C4-2B (cell line): ENCODE measurements around the gene SEMG2.

Source experiments
- ZFX ChIP-seq: fragments of 450-650 bp; IDR thresholded peaks from 2 replicates; pipeline ENCODE4 v1.6.1; 2017
- TF ChIP-seq, protein P1 (sequence below): fragments of 450-650 bp; conservative IDR thresholded peaks from 2 replicates; pipeline ENCODE4 v1.5.1; 2017; ENCODE audit warnings: mild to moderate bottlenecking

DNA sequence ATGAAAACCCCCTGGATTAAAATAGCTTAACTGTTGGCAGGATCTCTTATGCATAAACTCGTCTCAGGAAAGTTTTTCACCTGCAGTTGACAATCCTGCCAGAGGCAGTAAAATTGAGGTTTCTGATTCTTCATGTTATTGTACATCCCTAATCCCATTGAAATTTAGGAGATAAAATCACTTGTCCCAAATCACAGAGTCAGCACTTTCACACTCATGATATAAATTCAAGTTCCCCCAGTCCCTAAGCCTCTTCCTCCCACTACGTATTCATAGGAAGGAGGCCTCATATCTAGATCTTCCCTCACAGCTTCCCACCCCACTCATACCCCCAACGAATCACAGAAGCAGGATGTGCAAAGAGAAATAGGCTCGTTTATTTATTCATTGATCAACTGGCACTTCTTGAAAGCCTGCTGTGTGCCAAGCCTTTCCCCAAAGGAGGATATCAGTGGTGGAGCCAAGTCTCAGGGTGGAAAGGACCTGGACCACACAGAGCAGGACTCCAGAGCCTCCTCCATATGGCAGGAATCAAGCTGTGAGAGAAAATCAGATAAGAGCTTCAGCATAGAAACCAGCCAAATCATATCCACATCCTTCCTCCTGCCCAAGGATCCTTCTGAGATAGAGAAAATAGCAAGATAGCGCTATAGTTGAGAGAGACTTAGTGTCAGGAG, 30.8 kb downstream of the SEMG2 start:
- TF ChIP-seq, protein P1, sequence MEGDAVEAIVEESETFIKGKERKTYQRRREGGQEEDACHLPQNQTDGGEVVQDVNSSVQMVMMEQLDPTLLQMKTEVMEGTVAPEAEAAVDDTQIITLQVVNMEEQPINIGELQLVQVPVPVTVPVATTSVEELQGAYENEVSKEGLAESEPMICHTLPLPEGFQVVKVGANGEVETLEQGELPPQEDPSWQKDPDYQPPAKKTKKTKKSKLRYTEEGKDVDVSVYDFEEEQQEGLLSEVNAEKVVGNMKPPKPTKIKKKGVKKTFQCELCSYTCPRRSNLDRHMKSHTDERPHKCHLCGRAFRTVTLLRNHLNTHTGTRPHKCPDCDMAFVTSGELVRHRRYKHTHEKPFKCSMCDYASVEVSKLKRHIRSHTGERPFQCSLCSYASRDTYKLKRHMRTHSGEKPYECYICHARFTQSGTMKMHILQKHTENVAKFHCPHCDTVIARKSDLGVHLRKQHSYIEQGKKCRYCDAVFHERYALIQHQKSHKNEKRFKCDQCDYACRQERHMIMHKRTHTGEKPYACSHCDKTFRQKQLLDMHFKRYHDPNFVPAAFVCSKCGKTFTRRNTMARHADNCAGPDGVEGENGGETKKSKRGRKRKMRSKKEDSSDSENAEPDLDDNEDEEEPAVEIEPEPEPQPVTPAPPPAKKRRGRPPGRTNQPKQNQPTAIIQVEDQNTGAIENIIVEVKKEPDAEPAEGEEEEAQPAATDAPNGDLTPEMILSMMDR = no peak
- TF ChIP-seq ZFX = no peak
